ENCODE measurements around the gene FCHSD2.

FCHSD2 gene

GRCh38 chr11:72856551-72857345, 285.4 kb downstream of the FCHSD2 start:
- no peak overlapping the region for H3K4me3 ChIP-seq (ENCODE audit: low read depth, low read length)
- TF ChIP-seq, protein P1, sequence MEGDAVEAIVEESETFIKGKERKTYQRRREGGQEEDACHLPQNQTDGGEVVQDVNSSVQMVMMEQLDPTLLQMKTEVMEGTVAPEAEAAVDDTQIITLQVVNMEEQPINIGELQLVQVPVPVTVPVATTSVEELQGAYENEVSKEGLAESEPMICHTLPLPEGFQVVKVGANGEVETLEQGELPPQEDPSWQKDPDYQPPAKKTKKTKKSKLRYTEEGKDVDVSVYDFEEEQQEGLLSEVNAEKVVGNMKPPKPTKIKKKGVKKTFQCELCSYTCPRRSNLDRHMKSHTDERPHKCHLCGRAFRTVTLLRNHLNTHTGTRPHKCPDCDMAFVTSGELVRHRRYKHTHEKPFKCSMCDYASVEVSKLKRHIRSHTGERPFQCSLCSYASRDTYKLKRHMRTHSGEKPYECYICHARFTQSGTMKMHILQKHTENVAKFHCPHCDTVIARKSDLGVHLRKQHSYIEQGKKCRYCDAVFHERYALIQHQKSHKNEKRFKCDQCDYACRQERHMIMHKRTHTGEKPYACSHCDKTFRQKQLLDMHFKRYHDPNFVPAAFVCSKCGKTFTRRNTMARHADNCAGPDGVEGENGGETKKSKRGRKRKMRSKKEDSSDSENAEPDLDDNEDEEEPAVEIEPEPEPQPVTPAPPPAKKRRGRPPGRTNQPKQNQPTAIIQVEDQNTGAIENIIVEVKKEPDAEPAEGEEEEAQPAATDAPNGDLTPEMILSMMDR (IDR thresholded peaks at IDR 0.05; ENCODE audit: borderline replicate concordance, insufficient read depth, low read depth, low read length), result no peak

DNA sequence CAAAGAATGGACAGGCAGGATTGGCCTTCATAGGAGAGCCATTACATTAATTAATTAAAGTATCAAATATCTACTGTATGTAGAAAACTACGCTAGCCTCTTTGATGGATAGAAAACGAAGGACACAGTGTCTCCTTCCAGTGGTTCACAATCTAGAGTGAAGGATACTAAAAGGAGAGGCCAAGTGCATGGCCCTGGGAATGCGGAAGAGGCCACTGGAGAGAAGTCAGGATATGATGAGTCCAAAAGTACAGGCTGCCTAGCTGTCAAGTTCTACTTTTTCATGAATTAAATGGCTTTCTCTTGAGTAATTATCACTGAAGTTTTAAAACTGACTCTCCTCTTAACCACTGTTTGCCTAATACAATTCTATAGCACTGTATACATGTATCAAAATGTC, 286.1 kb downstream of the FCHSD2 start:
- TF ChIP-seq, protein P1 (IDR thresholded peaks at IDR 0.05; ENCODE audit: borderline replicate concordance, insufficient read depth, low read depth, low read length), result no peak
- no peak overlapping the region for H3K4me3 ChIP-seq (ENCODE audit: low read depth, low read length)

DNA sequence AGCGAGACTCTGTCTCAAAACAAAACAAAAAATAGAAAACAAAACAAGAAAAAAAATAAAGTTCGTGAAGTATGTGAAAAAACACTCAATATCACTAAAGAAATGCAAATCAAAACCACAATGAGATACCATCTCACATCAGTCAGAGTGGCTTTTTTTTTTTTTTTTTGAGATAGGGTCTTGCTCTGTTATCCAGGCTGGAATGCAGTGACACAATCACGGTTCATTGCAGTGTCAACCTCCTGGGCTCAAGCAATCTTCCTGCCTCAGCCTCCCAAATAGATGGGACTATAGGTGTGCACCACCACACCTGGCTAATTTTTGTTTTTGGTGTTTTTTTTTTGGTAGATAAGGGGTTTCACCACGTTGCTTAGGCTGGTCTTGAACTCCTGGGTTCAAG, 290.4 kb downstream of the FCHSD2 start:
- H3K4me3 ChIP-seq (ENCODE audit: low read depth, low read length), result no peak overlapping the region
- TF ChIP-seq, protein P1 (IDR thresholded peaks at IDR 0.05; ENCODE audit: borderline replicate concordance, insufficient read depth, low read depth, low read length), result no peak

DNA sequence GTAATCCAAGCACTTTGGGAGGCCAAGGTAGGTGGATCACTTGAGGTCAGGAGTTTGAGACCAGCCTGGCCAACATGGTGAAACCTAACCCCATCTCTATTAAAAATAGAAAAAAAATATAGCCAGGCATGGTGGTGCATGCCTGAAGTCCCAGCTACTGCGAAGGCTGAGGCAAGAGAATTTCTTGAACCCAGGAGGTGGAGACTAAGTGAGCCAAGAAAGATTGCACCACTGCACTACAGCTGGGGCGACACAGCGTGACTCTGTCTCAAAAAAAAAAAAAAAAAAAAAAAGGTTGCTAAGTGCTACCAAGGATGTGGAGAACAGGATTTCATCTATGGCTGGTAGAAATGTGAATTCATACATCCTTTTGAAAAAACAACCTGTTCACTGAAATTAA, 291.3 kb downstream of the FCHSD2 start:
- TF ChIP-seq, protein P1 (IDR thresholded peaks at IDR 0.05; ENCODE audit: borderline replicate concordance, insufficient read depth, low read depth, low read length), result no peak
- H3K4me3 ChIP-seq (ENCODE audit: low read depth, low read length), result no peak overlapping the region

DNA sequence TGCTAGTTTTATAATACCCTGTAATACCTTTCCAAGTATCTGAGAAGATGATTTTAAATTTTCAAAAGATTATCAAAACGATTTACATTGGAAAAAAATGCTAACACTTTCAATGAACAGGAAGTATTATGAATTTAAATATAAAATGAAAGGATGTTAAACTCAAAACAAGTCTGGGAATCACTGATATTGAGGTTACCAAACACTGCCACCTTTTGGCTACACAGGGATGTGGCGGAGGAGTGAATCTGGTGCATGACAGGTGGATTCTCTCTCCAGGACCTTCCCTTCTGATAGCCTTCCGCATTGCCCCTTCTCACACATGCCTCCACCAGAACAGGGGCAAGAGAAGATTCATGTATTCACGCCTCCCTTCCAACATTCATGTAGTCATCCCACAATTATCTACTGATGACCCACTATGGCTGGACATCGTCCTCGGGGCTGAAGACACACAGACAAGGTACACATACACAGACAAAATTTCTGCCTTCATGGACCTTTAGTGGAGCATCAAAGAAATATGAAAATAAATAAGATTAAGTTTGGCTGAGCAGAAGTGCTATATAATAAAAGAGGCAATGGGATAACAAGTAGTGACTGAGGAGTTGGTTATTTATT, 293.2 kb downstream of the FCHSD2 start:
- TF ChIP-seq, protein P1 (IDR thresholded peaks at IDR 0.05; ENCODE audit: borderline replicate concordance, insufficient read depth, low read depth, low read length), result peak; percentile 51; the same call in 1 of the 2 replicates

DNA sequence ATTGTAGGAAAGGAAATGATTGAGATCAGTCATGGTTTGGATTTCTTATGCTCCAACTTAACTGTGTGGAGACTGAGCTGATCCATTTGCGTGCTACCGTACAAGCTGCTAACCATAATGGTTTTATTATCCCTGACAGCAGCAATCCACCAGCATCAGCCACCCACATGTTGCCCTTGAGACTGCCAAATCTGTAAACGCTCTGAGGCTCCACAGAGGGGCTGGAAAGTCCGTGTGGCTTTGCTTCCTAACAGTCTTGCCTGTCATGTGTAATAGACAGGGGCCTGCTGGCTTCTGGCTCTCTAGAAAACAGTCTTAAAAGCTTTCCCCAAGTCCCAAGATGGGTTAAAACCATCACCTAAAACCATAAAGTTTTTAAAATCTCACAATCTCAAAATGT, 297.8 kb downstream of the FCHSD2 start:
- no peak overlapping the region for H3K4me3 ChIP-seq (ENCODE audit: low read depth, low read length)
- TF ChIP-seq, protein P1 (IDR thresholded peaks at IDR 0.05; ENCODE audit: borderline replicate concordance, insufficient read depth, low read depth, low read length), result no peak

More for the DNA sequence above, 293.2 kb downstream of the FCHSD2 start:
- no peak overlapping the region for H3K4me3 ChIP-seq (ENCODE audit: low read depth, low read length)
